Glutamatergic neuron (in vitro differentiated cells): Measurements from ENCODE around the gene PDLIM5. TPM values are rescaled to one million over a fixed set of nuclear protein-coding genes. Genes with fewer than 3 reads are reported as not detected.

ENCODE experiments used
- DNase-seq: peaks from one replicate; pipeline ENCODE4 v3.0.0; 2022
- H3K27ac Mint-ChIP-seq: one replicate; pipeline ENCODE4 v1.8.0; 2020; ENCODE audit warnings: mild to moderate bottlenecking, mixed read lengths, inconsistent platforms; ENCODE audit not compliant: unreplicated experiment
- H3K27me3 Mint-ChIP-seq: one replicate; pipeline ENCODE4 v1.8.0; 2020; ENCODE audit warnings: mild to moderate bottlenecking, moderate library complexity, mixed read lengths, inconsistent platforms; ENCODE audit not compliant: unreplicated experiment
- H3K36me3 Mint-ChIP-seq: one replicate; pipeline ENCODE4 v1.8.0; 2020; ENCODE audit warnings: mild to moderate bottlenecking, mixed read lengths, inconsistent platforms; ENCODE audit not compliant: unreplicated experiment
- H3K4me1 Mint-ChIP-seq: one replicate; pipeline ENCODE4 v1.8.0; 2020; ENCODE audit warnings: mild to moderate bottlenecking, low read depth, mixed read lengths, inconsistent platforms; ENCODE audit not compliant: unreplicated experiment
- H3K4me3 Mint-ChIP-seq: one replicate; pipeline ENCODE4 v1.8.0; 2020; ENCODE audit warnings: mild to moderate bottlenecking, mixed read lengths, inconsistent platforms; ENCODE audit not compliant: unreplicated experiment
- H3K9me3 Mint-ChIP-seq: one replicate; pipeline ENCODE4 v1.8.0; 2020; ENCODE audit warnings: mild to moderate bottlenecking, moderate library complexity, mixed read lengths, inconsistent platforms; ENCODE audit not compliant: unreplicated experiment
- CTCF ChIP-seq: fragments of 200-600 bp; sonication (generic); IDR thresholded peaks from one replicate; pipeline ENCODE4 v1.5.0; 2021; ENCODE audit not compliant: partially characterized antibody, unreplicated experiment
- total RNA-seq: library from RNA; stranded (reverse); fragmentation: NEBNext Ultra II Directional; extraction: Animal tissue kit (Norgen Biotek cat#: 25700); gene quantifications from one replicate; pipeline ENCODE4 v1.2.1, GENCODE V29; 2021; ENCODE audit not compliant: unreplicated experiment

Gene PDLIM5
- total RNA-seq, 1 donor from 2014 or later: 32.7 TPM

DNA sequence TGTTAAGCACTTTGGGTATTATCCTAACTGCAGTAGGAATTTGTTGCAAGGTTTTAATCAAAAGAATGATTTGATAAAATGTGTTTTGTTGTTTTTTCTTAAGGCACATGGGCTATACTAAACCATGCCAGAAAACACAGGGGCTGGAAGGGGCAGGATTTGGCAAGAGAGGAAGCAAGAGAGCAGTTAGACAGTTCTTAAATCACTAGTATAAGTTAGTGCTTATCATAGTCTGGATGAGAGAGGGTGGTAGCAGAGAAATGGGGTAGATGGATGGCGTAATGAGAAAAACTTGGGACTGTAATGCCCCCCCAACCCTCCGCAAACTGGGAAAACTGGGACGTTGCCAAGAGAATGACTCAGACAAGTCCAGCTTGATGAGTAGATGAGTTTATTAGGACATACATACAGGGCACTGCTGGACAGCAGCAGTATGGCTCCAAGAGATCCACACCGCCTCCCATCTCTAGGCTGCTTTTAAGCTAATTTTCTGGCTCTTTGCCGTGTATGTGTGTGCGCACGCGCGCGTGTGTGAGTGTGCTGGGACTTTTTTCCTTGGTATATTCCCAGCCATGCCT is 151.5 kb downstream of the PDLIM5 start:
- no peak overlapping the region for H3K4me3 Mint-ChIP-seq
- no peaks in the 10 kb centered on the region for H3K36me3 Mint-ChIP-seq
- no peaks in the 10 kb centered on the region for H3K4me1 Mint-ChIP-seq
- DNase-seq: no peak
- no peaks in the 10 kb centered on the region for H3K27me3 Mint-ChIP-seq
- H3K27ac Mint-ChIP-seq: no peak overlapping the region
- TF ChIP-seq CTCF: no peak
- peaks cover 3% of the 10 kb centered on the region for H3K9me3 Mint-ChIP-seq

DNA sequence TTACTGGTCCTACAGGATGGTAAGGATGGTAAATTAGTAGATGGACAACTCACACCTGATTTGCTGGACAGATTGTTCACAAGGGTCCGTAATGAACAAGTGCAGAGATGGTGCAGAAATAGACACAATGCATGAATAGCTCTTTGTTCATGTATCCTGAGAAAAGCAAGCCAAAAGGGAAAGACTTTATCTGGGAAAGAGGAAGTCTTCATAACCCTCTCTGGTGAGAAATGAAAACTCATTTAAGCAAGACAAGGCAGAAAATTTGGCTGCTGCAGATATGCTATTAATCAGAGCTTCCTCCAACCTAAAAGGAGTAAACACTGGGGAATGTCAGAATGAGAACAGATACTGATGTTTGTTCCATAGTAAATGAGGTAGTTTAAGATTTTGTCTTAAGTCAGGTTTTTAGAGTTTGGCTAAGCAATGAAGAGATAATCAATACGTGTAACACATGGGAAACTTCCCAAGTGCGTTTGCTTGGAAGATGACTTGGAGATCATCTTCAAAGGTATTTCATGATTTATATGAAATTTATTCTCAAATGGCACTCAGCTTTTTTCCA is 153.6 kb downstream of the PDLIM5 start:
- H3K27me3 Mint-ChIP-seq: no peaks in the 10 kb centered on the region
- DNase-seq: no peak
- TF ChIP-seq CTCF: no peak
- no peak overlapping the region for H3K4me3 Mint-ChIP-seq
- H3K9me3 Mint-ChIP-seq: peaks cover 3% of the 10 kb centered on the region
- no peak overlapping the region for H3K27ac Mint-ChIP-seq
- no peaks in the 10 kb centered on the region for H3K36me3 Mint-ChIP-seq
- H3K4me1 Mint-ChIP-seq: no peaks in the 10 kb centered on the region

DNA sequence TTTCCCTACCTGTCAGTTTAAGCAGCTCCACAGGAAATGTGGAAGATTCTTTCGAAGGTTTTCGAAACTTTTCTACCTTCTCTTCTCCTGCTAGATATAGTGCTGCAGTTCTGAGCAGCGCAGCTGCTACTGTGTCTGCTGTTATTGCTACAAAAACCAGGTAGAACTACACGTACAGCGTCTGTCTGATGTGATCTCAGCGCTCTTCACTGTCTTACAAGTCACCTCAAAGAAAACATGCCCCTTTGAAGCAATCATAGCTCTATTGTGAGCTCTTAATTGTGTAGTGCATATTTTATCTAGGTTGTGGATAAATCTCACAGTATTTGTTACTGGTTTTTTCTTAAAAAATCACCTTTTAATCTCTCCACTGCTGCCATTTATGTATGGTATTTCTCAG is 158.4 kb downstream of the PDLIM5 start:
- H3K36me3 Mint-ChIP-seq: no peaks in the 10 kb centered on the region
- H3K27me3 Mint-ChIP-seq: no peaks in the 10 kb centered on the region
- no peak for DNase-seq
- H3K9me3 Mint-ChIP-seq: no peaks in the 10 kb centered on the region
- no peak for TF ChIP-seq CTCF
- no peak overlapping the region for H3K4me3 Mint-ChIP-seq
- H3K27ac Mint-ChIP-seq: no peak overlapping the region
- no peaks in the 10 kb centered on the region for H3K4me1 Mint-ChIP-seq

- H3K27me3 Mint-ChIP-seq: no peaks in the 10 kb centered on the region
- no peaks in the 10 kb centered on the region for H3K9me3 Mint-ChIP-seq
- no peaks in the 10 kb centered on the region for H3K36me3 Mint-ChIP-seq
- no peak overlapping the region for H3K4me3 Mint-ChIP-seq
- TF ChIP-seq CTCF: no peak
- no peak for DNase-seq
- H3K4me1 Mint-ChIP-seq: peaks cover 1% of the 10 kb centered on the region
- no peak overlapping the region for H3K27ac Mint-ChIP-seq
These were observed 161.5 kb downstream of the PDLIM5 start for GRCh38 chr4:94613248-94613647.

- peaks cover 1% of the 10 kb centered on the region for H3K4me1 Mint-ChIP-seq
- TF ChIP-seq CTCF: no peak
- H3K9me3 Mint-ChIP-seq: no peaks in the 10 kb centered on the region
- no peaks in the 10 kb centered on the region for H3K36me3 Mint-ChIP-seq
- H3K27ac Mint-ChIP-seq: no peak overlapping the region
- H3K27me3 Mint-ChIP-seq: no peaks in the 10 kb centered on the region
- DNase-seq: no peak
- no peak overlapping the region for H3K4me3 Mint-ChIP-seq
These were observed 163.7 kb downstream of the PDLIM5 start for GRCh38 chr4:94615451-94615850.
